Measurements from ENCODE around the gene PI4K2A. TPM values are rescaled to one million over a fixed set of nuclear protein-coding genes. Genes with fewer than 3 reads are reported as not detected.
A peak's percentile ranks its signal among the peaks of the same experiment; 100 is the strongest.

The PI4K2A gene
- total and polyA plus RNA-seq, 2 of the 13 experiments (the other 11 are each of a cell fraction or from before 2014, with no cell fraction given) = 10.9 to 14.3 TPM

DNA sequence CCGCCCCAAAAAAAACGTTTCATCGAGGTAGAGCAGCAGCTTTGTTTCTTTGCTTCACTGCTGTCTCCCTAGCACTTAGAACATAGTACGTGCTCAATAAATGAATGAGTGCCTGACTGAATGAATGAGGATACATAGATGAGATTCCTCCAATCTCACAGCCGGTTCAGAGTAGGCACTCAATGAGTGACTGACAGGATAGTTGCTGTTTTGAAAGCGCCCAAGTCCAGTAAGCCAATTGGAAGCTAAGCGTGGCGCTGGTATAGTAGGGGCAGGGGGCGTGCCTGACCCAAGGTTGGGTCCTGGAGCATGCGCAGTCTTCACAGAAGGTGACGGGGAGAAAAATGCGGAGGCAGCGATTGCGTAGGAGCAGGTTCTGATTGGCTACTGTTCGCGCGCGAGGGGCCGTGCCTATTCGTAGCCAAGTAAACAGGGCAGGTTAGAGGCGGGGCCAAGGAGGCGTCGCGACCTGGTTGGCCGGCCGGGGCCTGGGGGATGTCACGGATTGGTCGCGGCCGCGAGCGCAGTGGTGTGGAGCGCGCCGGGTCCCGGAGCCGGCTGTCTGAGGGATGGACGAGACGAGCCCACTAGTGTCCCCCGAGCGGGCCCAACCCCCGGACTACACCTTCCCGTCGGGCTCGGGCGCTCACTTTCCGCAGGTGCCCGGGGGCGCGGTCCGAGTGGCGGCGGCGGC is at the start of gene PI4K2A (continued):
- no peak for TF ChIP-seq ZNF34 (CRISPR knock-in tag; IDR thresholded peaks at IDR 0.05; ENCODE audit: borderline replicate concordance)
- TF ChIP-seq, protein P1, sequence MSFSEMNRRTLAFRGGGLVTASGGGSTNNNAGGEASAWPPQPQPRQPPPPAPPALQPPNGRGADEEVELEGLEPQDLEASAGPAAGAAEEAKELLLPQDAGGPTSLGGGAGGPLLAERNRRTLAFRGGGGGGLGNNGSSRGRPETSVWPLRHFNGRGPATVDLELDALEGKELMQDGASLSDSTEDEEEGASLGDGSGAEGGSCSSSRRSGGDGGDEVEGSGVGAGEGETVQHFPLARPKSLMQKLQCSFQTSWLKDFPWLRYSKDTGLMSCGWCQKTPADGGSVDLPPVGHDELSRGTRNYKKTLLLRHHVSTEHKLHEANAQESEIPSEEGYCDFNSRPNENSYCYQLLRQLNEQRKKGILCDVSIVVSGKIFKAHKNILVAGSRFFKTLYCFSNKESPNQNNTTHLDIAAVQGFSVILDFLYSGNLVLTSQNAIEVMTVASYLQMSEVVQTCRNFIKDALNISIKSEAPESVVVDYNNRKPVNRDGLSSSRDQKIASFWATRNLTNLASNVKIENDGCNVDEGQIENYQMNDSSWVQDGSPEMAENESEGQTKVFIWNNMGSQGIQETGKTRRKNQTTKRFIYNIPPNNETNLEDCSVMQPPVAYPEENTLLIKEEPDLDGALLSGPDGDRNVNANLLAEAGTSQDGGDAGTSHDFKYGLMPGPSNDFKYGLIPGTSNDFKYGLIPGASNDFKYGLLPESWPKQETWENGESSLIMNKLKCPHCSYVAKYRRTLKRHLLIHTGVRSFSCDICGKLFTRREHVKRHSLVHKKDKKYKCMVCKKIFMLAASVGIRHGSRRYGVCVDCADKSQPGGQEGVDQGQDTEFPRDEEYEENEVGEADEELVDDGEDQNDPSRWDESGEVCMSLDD (CRISPR knock-in tag; IDR thresholded peaks at IDR 0.05; ENCODE audit: borderline replicate concordance) = no peak
- TF ChIP-seq, protein P2, sequence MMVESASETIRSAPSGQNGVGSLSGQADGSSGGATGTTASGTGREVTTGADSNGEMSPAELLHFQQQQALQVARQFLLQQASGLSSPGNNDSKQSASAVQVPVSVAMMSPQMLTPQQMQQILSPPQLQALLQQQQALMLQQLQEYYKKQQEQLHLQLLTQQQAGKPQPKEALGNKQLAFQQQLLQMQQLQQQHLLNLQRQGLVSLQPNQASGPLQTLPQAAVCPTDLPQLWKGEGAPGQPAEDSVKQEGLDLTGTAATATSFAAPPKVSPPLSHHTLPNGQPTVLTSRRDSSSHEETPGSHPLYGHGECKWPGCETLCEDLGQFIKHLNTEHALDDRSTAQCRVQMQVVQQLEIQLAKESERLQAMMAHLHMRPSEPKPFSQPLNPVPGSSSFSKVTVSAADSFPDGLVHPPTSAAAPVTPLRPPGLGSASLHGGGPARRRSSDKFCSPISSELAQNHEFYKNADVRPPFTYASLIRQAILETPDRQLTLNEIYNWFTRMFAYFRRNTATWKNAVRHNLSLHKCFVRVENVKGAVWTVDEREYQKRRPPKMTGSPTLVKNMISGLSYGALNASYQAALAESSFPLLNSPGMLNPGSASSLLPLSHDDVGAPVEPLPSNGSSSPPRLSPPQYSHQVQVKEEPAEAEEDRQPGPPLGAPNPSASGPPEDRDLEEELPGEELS (CRISPR knock-in tag; IDR thresholded peaks at IDR 0.05) = peak; percentile 41; the same call in 1 of the 2 replicates
- no peak for TF ChIP-seq ZNF333 (CRISPR knock-in tag; IDR thresholded peaks at IDR 0.05; ENCODE audit: borderline replicate concordance)
- TF ChIP-seq, protein P3, sequence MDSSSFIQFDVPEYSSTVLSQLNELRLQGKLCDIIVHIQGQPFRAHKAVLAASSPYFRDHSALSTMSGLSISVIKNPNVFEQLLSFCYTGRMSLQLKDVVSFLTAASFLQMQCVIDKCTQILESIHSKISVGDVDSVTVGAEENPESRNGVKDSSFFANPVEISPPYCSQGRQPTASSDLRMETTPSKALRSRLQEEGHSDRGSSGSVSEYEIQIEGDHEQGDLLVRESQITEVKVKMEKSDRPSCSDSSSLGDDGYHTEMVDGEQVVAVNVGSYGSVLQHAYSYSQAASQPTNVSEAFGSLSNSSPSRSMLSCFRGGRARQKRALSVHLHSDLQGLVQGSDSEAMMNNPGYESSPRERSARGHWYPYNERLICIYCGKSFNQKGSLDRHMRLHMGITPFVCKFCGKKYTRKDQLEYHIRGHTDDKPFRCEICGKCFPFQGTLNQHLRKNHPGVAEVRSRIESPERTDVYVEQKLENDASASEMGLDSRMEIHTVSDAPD (CRISPR knock-in tag; IDR thresholded peaks at IDR 0.05) = no peak
- no peak for TF ChIP-seq NR2F2 (IDR thresholded peaks at IDR 0.05; ENCODE audit: borderline replicate concordance, low read depth)
- TF ChIP-seq, protein P4, sequence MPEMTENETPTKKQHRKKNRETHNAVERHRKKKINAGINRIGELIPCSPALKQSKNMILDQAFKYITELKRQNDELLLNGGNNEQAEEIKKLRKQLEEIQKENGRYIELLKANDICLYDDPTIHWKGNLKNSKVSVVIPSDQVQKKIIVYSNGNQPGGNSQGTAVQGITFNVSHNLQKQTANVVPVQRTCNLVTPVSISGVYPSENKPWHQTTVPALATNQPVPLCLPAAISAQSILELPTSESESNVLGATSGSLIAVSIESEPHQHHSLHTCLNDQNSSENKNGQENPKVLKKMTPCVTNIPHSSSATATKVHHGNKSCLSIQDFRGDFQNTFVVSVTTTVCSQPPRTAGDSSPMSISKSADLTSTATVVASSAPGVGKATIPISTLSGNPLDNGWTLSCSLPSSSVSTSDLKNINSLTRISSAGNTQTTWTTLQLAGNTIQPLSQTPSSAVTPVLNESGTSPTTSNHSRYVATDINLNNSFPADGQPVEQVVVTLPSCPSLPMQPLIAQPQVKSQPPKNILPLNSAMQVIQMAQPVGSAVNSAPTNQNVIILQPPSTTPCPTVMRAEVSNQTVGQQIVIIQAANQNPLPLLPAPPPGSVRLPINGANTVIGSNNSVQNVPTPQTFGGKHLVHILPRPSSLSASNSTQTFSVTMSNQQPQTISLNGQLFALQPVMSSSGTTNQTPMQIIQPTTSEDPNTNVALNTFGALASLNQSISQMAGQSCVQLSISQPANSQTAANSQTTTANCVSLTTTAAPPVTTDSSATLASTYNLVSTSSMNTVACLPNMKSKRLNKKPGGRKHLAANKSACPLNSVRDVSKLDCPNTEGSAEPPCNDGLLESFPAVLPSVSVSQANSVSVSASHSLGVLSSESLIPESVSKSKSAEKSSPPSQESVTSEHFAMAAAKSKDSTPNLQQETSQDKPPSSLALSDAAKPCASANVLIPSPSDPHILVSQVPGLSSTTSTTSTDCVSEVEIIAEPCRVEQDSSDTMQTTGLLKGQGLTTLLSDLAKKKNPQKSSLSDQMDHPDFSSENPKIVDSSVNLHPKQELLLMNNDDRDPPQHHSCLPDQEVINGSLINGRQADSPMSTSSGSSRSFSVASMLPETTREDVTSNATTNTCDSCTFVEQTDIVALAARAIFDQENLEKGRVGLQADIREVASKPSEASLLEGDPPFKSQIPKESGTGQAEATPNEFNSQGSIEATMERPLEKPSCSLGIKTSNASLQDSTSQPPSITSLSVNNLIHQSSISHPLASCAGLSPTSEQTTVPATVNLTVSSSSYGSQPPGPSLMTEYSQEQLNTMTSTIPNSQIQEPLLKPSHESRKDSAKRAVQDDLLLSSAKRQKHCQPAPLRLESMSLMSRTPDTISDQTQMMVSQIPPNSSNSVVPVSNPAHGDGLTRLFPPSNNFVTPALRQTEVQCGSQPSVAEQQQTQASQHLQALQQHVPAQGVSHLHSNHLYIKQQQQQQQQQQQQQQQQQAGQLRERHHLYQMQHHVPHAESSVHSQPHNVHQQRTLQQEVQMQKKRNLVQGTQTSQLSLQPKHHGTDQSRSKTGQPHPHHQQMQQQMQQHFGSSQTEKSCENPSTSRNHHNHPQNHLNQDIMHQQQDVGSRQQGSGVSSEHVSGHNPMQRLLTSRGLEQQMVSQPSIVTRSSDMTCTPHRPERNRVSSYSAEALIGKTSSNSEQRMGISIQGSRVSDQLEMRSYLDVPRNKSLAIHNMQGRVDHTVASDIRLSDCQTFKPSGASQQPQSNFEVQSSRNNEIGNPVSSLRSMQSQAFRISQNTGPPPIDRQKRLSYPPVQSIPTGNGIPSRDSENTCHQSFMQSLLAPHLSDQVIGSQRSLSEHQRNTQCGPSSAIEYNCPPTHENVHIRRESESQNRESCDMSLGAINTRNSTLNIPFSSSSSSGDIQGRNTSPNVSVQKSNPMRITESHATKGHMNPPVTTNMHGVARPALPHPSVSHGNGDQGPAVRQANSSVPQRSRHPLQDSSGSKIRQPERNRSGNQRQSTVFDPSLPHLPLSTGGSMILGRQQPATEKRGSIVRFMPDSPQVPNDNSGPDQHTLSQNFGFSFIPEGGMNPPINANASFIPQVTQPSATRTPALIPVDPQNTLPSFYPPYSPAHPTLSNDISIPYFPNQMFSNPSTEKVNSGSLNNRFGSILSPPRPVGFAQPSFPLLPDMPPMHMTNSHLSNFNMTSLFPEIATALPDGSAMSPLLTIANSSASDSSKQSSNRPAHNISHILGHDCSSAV (CRISPR knock-in tag; IDR thresholded peaks at IDR 0.05; ENCODE audit: borderline replicate concordance) = no peak
- TF ChIP-seq ZNF256 (CRISPR knock-in tag; conservative IDR thresholded peaks at IDR 0.05) = no peak
- TF ChIP-seq PRPF4 (IDR thresholded peaks at IDR 0.05; ENCODE audit: low read depth, low read length, poor library complexity, severe bottlenecking) = no peak
- TF ChIP-seq AGO1 (IDR thresholded peaks at IDR 0.05; ENCODE audit: low read depth, low read length, poor library complexity, severe bottlenecking) = no peak
- TF ChIP-seq ESRRA (CRISPR knock-in tag; IDR thresholded peaks at IDR 0.05; ENCODE audit: low read depth) = no peak; the same call in 1 of the 2 replicates
